Measurements from ENCODE around the gene WDR91.

The WDR91 gene

GRCh38 chr7:135150072-135150782 lies 61.1 kb downstream of the WDR91 start:
- Histone ChIP-seq H3K4me1 (ENCODE audit: insufficient read depth, low read length) (peaks cover 26% of the 10 kb centered on the region), H3K27ac (ENCODE audit: low read length) (no peak overlapping the region), H3K4me3 (ENCODE audit: low read depth in 1 of 2, low read length in 2 of 2) (no peak overlapping the region), H3K9ac (ENCODE audit: low read depth, low read length) (no peak overlapping the region), H3K79me2 (ENCODE audit: insufficient read depth, low read length) (no peaks in the 10 kb centered on the region), H2AFZ (ENCODE audit: low read depth, low read length) (no peak overlapping the region), H3K27me3 (ENCODE audit: insufficient read depth, low read length, poor library complexity) (no peaks in the 10 kb centered on the region), H3K4me2 (ENCODE audit: insufficient read depth, low read length) (no peak overlapping the region), H3K36me3 (ENCODE audit: insufficient read depth, low read length) (no peaks in the 10 kb centered on the region), H3K9me3 (ENCODE audit: insufficient read depth, low read length, severe bottlenecking) (no peaks in the 10 kb centered on the region), H4K20me1 (ENCODE audit: insufficient read depth, low read length) (no peaks in the 10 kb centered on the region)
- no peak for ATAC-seq (ENCODE audit: insufficient read depth, low read depth)
- no peak for TF ChIP-seq CTCF (IDR thresholded peaks at IDR 0.05; ENCODE audit: borderline replicate concordance, extremely low read depth, low read length, poor library complexity, severe bottlenecking)
- TF ChIP-seq EZH2 (IDR thresholded peaks at IDR 0.05; ENCODE audit: borderline replicate concordance, low read depth, low read length, severe bottlenecking) = no peak
- DNase-seq = no peak

GRCh38 chr7:135147899-135148721 lies 63.2 kb downstream of the WDR91 start, which contains the start of gene TMEM140:
Gene TMEM140, plus strand, starts transcription at chr7:135148072. Its CDS starts 16,370 bp downstream, at chr7:135164442.
- peak within 1 kb of the TSS; percentile 61 for H3K27ac ChIP-seq (ENCODE audit: low read length)
- ATAC-seq (ENCODE audit: insufficient read depth, low read depth) (peak; percentile 89), DNase-seq (peak; percentile 61)

GRCh38 chr7:135147341-135147898 lies 63.9 kb downstream of the WDR91 start:
- TF ChIP-seq CTCF (IDR thresholded peaks at IDR 0.05; ENCODE audit: borderline replicate concordance, extremely low read depth, low read length, poor library complexity, severe bottlenecking) (no peak), EZH2 (IDR thresholded peaks at IDR 0.05; ENCODE audit: borderline replicate concordance, low read depth, low read length, severe bottlenecking) (no peak)
- Histone ChIP-seq H3K27me3 (ENCODE audit: insufficient read depth, low read length, poor library complexity) (no peaks in the 10 kb centered on the region), H3K36me3 (ENCODE audit: insufficient read depth, low read length) (no peaks in the 10 kb centered on the region), H3K79me2 (ENCODE audit: insufficient read depth, low read length) (no peaks in the 10 kb centered on the region), H3K9ac (ENCODE audit: low read depth, low read length) (peak overlapping the region; percentile 44), H3K4me3 (ENCODE audit: low read depth in 1 of 2, low read length in 2 of 2) (peak overlapping the region in 1 of 2 experiments; percentile 55; a peak in 2 of 4 replicates), H3K4me2 (ENCODE audit: insufficient read depth, low read length) (peak overlapping the region; percentile 65), H3K27ac (ENCODE audit: low read length) (peak overlapping the region; percentile 3; the same call in 1 of the 2 replicates), H4K20me1 (ENCODE audit: insufficient read depth, low read length) (no peaks in the 10 kb centered on the region), H2AFZ (ENCODE audit: low read depth, low read length) (peak overlapping the region; percentile 80), H3K4me1 (ENCODE audit: insufficient read depth, low read length) (peaks cover 26% of the 10 kb centered on the region), H3K9me3 (ENCODE audit: insufficient read depth, low read length, severe bottlenecking) (no peaks in the 10 kb centered on the region)
- DNase-seq = no peak
- ATAC-seq (ENCODE audit: insufficient read depth, low read depth) = no peak

More at GRCh38 chr7:135147899-135148721, 63.2 kb downstream of the WDR91 start, which contains the start of gene TMEM140:
- Histone ChIP-seq H3K4me2 (ENCODE audit: insufficient read depth, low read length) (peak within 1 kb of the TSS; percentile 65), H3K27me3 (ENCODE audit: insufficient read depth, low read length, poor library complexity) (no peaks in the 10 kb centered on the region), H3K9me3 (ENCODE audit: insufficient read depth, low read length, severe bottlenecking) (no peaks in the 10 kb centered on the region), H3K9ac (ENCODE audit: low read depth, low read length) (peak within 1 kb of the TSS; percentile 44), H4K20me1 (ENCODE audit: insufficient read depth, low read length) (no peaks in the 10 kb centered on the region), H3K4me3 (ENCODE audit: low read depth in 1 of 2, low read length in 2 of 2) (peak within 1 kb of the TSS; percentile 1 to 55; a peak in 3 of 4 replicates), H3K79me2 (ENCODE audit: insufficient read depth, low read length) (no peaks in the 10 kb centered on the region), H2AFZ (ENCODE audit: low read depth, low read length) (peak within 1 kb of the TSS; percentile 80), H3K36me3 (ENCODE audit: insufficient read depth, low read length) (no peaks in the 10 kb centered on the region), H3K4me1 (ENCODE audit: insufficient read depth, low read length) (peaks cover 26% of the 10 kb centered on the region)
- TF ChIP-seq CTCF (IDR thresholded peaks at IDR 0.05; ENCODE audit: borderline replicate concordance, extremely low read depth, low read length, poor library complexity, severe bottlenecking) (peak; percentile 14), EZH2 (IDR thresholded peaks at IDR 0.05; ENCODE audit: borderline replicate concordance, low read depth, low read length, severe bottlenecking) (no peak)
